ENCODE results near the gene ID2.

The ID2 gene

DNA sequence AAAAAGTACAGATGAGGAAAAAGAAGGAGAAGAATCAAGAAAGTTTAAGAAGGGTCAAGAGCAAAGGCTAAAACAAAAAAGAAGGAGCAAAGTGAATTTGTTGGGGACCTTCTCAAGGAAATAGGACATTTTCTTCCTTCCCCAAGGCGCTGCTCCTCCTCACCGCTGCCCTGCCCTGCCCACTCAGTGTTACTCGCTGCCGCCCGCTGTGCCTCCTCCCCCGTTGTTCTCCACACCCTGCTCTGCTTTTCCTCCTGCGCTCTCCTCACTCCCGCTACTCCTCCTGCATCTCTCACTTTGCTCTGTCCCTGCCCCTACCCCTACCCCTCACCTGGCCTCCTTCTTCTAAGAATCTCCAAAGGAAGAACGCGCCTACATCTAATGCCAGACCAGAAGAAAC is 50.7 kb downstream of the ID2 start:
- no peak for DNase-seq (ENCODE audit: low read depth)

Data from GM04504 (cell line).